K562 (cell line): Measurements from ENCODE around the gene HCRT.

Experiments used
- CBX5 ChIP-seq: IDR thresholded peaks from 2 replicates; pipeline ENCODE4 v1.6.1; 2014; ENCODE audit warnings: low read depth, borderline replicate concordance
- FOXO4 ChIP-seq: fragments of 450-650 bp; formaldehyde crosslinking; IDR thresholded peaks from 2 replicates; pipeline ENCODE4 v1.4.0; 2020; ENCODE audit warnings: mild to moderate bottlenecking, moderate library complexity
- KDM4B ChIP-seq, 2 experiments: fragments of 450-650 bp in 1 of 2; sonication (generic) in 1 of 2; IDR thresholded peaks; 2 replicates each; pipeline ENCODE4 v1.6.1; 2016 to 2017; ENCODE audit warnings: borderline replicate concordance in 2 of 2, antibody characterized with exemption in 1 of 2, low read depth in 1 of 2, mild to moderate bottlenecking in 1 of 2
- MYC ChIP-seq, 2 experiments: fragments of 250-450 bp in 1 of 2; sonication (Bioruptor Pico) in 1 of 2; IDR thresholded peaks; 2 replicates each; pipeline versions ENCODE4 v1.5.1 to v1.6.1; 2012 to 2021; ENCODE audit warnings: low read depth in 2 of 2, borderline replicate concordance in 1 of 2, improper control_type of control experiment in 1 of 2, low read length in 1 of 2, mild to moderate bottlenecking in 1 of 2, moderate library complexity in 1 of 2
- PKNOX1 ChIP-seq: fragments of 450-650 bp; IDR thresholded peaks from 2 replicates; pipeline ENCODE4 v1.6.1; 2016
- POLR2AphosphoS2 ChIP-seq: IDR thresholded peaks from 2 replicates; pipeline ENCODE4 v1.6.1; 2012; ENCODE audit warnings: low read length, improper control_type of control experiment
- SMAD3 ChIP-seq: fragments of 450-650 bp; formaldehyde crosslinking; conservative IDR thresholded peaks from 2 replicates; pipeline ENCODE4 v1.4.0; 2020; ENCODE audit warnings: mild to moderate bottlenecking
- ZBTB7A ChIP-seq: IDR thresholded peaks from 2 replicates; pipeline ENCODE4 v1.6.1; 2011; ENCODE audit warnings: low read depth, mild to moderate bottlenecking, low read length, moderate library complexity, borderline replicate concordance; ENCODE audit not compliant: control insufficient read depth

DNA sequence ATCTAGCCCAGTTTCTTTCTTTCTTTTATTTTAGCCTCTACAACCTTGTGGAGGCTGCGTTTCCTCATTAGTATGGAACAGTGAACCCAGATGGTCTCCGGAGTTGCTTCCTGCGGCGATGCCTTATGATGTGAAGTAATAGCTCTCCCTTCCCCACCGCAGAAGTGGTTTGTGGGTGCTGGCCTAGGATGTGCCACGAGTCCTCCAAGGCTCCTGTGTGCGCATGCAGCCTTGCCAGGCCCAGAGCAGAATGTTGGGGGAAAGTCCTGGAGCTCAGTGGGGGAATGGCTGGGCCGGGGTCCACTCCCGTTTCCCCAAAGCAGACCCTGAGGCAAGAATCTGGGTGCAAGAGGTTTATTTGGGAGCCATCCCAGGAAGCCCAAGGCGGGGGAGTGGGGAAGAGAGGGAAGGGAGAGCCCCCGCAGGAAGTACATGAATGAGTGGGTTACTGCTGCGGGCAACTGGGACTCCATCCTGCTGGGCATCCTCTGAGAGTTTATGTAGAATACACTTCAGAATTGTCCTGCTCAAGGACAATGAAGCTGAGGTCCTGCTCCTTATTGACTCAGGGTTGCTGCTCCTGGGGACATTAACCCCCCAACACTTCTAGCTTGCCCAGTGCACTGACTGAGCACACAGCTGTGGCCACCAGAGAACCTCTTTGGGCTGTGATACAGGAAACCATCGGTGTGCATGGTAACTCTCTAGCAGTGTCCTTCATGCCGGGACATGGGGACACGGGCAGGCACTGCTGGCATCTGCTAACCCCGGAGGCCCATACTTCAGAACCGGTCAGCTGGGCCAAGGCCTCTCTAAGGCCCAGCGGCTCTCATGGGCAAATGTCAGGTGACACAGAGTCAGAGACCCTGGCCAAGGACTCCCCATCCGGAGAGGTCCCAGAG, 3.7 kb upstream of the HCRT start:
- no peak for TF ChIP-seq PKNOX1
- no peak for TF ChIP-seq POLR2AphosphoS2
- TF ChIP-seq CBX5, result no peak
- TF ChIP-seq FOXO4 (CRISPR knock-in tag), result no peak
- no peak for TF ChIP-seq SMAD3
- TF ChIP-seq MYC (IDR thresholded peaks at IDR 0.05; ENCODE audit: low read depth, low read length), result no peak
- no peak for TF ChIP-seq MYC (CRISPR knock-in tag; IDR thresholded peaks at IDR 0.05; ENCODE audit: borderline replicate concordance, low read depth)
- TF ChIP-seq KDM4B (IDR thresholded peaks at IDR 0.05; ENCODE audit: borderline replicate concordance in 2 of 2, low read depth in 1 of 2), result no peak
- no peak for TF ChIP-seq ZBTB7A
